GM21447 (cell line): Measurements from ENCODE around the gene SHISAL1.

Source experiments
- ATAC-seq: cut with Tn5 transposase; IDR thresholded peaks from one replicate; pipeline ENCODE4 v1.9.1; 2021; ENCODE audit not compliant: unreplicated experiment

Gene SHISAL1

DNA sequence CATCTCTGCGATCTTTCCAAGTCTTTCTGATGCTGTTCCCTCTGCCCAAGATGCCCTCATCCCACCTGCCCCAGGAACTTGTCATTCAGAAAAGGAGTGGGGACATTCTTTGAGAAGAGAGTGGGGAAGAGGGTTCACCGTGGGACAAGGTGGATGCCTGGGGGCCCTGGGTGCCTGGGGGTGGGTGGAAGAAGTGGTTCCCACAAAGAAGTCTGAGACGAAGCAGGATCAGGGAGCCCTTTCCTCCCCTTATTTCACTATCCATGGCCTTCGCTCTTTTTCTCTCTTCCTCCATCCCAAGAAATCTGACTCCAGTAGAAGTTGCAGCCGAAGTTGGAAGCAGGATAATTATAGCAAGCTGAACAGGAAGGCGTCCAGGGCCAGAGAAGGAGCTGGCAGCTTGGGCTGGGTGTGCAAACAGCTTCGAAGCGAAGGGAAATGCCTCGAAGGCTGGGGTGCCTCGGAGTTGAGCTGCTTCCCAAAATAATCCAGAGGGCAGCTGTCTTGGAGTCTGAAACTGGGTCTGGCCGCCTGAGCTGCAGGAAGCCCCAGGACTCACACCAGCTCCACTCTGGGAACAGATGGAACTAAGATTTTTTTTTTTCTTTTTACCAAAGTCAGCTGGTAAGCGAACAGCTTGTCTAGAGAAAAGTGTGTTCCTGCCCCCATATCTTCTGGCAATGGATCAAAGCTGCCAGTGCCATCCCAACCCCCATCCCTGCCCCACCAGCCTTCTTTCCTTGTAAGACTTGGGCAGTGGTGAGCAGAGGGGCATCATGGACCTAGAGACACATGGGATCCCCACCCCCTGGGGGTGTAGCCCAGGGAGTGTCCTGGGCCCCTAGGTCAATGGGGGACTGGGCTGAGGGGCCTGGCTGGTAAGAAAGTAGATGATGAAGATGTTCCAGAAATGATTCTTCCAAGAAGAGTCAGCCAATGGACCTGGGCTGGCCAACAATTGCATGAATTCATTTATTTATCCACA lies 100.5 kb downstream of the SHISAL1 start:
- ATAC-seq = no peak

DNA sequence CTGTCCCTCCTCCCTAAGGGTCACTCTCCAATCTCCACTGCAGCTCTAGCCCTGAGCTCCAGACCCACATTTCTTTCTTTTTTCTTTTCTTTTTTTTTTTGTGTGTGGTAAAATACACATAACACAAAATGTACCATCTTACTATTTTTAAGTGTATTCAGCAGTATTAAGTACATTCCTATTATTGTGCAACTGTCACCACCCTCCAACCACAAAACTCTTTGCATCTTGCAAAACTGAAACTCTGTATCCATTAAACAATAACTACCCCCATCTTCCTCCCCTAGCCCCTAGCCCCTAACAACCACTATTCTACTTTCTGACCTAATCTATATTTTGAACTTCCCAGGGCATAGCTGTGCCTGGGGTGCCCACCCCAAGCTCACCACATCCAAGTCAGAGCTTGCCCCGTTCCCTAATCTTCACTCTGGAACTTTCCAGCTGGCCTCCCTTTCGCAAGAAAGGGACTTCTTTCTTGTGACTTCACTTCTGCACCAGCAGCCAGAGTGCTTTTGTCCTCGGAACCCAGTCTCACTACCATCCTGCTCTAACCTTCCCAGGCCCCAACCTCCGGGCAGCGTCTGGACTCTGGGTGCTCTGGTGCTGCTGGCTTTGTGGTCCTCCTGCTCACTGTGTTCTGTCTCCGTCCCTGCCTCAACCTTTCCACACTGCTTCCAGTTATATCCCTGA lies 101.3 kb downstream of the SHISAL1 start:
- ATAC-seq = no peak

DNA sequence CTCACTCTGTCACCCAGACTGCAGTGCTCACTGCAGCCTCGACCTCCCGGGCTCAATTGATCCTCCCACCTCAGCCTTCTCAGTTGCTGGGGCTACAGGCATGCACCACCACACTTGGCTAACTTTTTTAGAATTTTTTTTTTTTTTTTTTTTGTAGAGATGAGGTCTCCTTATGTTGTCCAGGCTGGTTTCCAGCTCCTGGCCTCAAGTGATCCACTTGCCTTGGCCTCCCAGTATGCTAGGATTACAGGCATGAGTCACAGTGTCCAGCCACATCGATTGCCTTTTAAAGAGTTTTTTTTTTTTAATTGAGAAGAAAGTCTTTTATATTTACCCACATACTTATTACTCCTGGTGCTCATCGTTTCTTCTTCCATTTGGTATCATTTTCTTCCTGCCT lies 102.0 kb downstream of the SHISAL1 start:
- ATAC-seq = no peak

DNA sequence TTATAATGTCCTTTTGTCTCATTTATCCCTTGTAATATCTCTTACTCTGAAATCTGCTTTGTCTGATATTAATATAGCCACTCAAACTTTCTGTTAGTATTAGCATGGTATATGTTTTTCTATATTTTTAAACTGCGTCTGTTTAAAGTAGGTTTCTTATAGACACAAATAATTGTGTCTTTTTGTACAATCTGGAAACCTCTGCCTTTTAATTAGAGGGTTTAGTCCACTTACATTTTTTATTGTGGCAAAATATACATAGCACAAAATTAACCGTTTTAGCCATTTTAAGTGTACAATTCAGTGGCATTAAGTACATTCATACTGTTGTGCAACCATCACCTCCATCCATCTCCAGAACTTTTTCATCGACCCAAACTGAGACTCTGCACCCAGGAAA lies 103.4 kb downstream of the SHISAL1 start:
- ATAC-seq = no peak

DNA sequence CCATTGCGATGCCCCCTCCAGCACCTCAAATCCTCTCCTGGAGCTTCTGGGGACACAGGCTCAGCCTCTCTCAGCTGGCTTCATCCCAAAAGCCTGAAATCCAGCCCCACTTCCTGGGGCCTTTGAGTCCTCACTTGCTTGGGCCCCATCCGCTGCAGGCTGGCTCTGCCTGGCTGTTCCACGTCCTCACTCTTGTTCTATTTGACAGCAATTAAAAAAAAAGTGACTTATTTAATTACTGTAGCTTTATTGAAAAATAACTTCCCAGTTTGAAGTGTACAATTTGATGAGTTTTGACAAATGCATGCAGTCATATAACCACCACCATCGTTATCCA lies 104.8 kb downstream of the SHISAL1 start:
- no peak for ATAC-seq

DNA sequence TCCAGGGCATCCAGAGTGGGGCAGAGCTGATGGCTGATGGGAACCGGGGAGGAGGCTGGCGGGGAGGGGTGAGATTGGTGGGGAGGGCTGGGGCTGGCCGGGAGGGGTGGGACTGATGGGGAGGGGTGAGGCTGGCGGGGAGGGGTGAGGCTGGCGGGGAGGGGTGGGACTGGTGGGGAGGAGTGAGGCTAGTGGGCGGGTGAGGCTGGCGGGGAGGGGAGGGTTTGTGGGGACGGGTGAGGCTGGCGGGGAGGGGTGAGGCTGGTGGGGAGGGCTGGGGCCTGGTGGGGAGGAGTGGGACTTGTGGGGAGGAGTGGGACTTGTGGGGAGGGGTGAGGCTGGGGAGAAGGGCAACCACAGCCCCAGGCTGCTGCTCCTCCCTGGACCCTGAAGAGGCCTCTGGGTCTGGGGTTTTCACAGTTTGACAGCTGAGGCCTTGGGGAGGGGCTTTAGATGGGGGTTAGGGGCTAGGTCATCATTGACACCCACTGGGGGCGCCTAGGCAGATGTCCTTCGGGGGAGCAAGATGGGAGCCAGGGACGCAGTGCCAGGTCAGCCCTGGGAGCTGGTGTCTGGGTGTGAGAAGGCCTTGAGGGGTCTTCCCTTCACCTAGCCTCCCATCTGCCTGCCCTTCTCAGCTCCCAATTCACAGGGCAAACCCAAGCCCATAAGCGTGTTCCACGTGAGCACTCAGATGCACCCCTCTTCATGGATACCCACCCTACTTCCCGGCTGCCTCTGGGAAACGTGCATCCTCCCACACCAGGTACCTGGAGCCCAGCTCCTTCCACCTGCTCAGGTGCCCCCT lies 105.4 kb downstream of the SHISAL1 start:
- ATAC-seq = no peak

DNA sequence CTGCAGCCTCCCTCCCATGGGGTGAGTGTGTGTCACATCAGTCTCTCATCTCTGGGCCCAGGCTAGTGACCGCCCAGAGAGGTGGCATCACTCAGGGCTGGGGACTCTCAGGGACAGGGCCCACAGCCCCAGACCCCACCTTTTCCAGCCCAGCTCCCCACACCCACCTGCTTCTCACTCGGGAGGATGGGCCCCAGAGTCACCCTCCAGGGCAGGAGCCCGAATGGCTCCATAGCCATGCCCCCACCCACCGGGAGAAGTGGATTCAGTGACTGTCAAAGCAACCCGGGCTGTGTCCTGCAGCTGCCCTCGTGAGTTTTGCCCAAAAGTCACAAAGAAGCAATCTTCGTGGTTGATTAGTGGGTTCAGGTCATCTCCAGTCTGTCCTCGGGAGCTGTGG lies 106.1 kb downstream of the SHISAL1 start:
- no peak for ATAC-seq

DNA sequence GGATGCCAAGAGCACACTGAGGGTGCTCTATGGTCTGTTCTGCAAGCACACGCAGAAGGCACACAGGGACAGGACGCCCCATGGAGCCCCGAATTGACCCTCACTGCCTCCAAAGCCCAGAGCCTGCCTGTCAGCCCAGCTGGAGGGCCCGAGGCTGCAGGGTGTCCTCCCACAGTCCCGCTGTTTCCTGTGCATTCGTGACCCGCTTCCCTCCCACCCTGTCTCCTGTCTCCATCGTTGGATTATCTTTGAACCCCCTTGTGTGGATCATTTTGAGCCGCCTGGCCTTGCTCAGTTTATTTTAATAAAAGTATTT lies 106.5 kb downstream of the SHISAL1 start:
- ATAC-seq = no peak

DNA sequence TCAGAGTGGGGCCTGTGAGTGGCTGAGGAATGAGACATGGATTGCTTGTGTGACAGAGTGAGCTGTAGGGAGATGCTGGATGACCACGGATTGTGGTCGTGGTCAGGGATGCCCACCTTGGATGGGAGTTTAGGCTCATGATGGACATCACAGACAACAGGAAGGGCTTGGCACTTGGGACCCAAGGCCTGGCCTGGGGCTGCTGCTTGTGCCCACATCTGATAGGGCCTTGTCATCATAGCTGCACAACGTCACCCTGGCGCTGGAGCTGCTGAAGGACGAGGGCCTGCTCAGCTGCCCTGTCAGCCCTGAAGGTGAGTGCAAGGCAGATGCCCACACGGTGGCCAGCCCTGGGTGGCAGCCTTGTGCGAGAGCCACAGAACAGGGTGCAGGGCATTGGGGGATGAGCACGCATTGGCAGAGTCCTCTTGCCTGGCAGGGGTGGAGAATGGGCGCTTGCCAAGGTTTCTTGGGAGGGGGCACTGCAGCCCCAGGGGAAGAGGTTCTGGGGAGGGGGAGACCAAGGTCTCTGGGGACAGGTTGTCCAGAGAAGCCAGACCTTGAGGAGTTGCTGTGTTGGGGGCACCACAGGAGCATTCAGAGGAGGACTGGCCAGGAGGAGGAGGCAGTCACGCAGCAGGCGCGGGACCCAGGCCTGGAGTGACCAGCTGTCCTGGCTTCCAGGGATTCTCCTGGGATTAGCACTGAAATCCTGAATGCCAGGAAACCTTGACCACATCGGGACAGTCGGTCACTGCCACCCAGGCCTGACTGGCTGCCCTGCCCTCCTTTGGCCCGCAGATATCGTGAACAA lies 107.0 kb downstream of the SHISAL1 start:
- no peak for ATAC-seq

DNA sequence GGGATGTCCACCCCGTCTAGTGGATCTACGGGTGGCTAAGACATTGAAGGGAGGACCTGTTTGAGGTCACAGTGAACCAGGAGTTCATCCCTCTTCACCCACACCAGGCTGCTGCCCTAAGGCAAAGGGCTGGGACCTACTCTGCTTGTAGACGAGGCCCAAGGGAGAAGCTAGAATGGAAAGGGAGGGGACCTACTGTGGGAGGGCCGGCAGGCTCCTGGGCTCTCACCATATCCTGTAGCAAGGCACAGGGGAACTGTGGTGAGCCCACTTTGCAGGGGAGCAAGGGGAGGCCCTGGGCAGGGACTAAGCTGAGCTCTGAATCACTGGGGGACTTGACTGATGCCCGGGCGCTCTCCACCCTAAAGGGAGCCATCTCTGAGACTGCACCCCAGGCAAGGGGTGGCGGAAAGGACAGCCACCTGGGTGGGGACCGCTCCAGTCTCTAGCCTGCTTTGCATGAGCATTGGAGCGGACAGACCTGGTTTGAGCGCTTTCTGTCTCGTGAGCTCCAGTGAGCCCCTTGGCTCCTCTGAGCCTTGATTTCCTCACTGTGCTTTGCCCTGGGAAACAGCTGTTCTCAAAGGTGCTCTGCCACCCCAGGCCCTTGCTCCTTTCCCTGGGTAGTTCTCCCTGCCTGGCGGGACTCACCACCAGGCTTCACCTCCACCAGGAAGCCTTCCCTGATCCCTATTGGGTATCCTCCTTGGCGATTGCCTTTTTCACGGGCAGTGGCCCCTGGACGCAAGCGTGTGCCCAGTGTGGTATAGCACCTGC lies 107.8 kb downstream of the SHISAL1 start:
- ATAC-seq = no peak

DNA sequence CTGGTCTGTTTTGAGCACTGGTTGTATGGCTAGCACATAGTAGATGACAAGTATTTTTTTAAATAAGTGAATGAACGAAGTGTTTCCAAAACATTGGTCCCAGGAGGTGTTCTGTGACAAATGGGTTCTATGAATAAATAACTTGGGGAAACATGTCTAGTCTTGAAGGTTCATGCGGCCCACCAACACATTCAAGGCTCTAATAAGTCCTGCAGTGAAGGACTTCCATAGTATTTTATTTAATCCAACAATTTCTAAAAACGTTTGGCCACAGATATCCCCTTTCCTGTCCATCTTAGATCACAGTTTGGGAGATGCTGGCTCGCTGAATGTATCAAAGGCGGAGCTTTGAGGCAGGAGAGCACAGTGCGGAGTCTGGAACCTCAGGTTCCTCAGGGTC lies 109.5 kb downstream of the SHISAL1 start:
- no peak for ATAC-seq

DNA sequence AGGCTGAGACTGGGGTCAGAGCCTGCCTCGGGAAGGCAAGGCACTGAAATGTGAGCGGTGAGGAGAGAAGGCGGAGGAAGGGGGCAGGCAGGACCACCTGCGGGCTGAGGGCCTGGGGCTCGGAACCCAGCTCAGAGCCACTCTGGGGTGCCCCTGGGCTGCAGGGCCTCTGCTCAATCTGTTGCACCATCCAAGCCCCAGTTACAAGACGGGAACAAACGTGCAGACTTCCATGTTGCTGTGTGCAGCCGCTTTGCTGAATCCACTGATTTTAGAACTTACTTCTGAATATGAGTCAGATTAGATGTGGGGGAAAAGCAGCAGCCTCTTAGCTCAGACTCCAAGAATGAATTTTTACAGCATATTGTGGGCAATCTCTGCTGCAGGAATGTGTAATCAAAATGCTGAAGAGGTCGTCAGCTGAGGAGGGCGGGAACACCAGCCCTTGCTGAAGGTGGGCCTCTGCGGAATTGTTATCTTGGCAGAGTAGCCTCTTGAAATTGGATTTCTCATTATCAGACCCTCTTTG lies 110.4 kb downstream of the SHISAL1 start:
- ATAC-seq = no peak

DNA sequence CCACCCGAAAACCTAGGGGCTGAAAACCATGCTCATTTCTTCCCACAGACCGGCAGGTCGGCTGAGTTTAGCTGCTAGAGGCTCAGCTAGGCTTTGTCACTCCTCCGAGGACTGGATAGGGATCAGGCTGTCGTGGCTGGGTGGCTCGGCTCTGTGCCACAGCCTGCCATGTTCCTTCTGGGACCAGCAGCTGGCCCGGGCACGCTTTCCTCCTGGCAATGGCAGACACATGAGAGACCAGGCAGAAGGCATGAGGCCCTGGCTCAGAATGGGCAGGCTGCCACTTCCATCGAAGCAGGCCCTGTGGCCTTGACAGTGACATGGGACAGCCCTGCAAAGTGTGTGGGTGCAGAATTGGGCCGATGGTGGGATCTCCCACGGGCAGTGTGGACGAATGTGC lies 111.1 kb downstream of the SHISAL1 start:
- no peak for ATAC-seq

DNA sequence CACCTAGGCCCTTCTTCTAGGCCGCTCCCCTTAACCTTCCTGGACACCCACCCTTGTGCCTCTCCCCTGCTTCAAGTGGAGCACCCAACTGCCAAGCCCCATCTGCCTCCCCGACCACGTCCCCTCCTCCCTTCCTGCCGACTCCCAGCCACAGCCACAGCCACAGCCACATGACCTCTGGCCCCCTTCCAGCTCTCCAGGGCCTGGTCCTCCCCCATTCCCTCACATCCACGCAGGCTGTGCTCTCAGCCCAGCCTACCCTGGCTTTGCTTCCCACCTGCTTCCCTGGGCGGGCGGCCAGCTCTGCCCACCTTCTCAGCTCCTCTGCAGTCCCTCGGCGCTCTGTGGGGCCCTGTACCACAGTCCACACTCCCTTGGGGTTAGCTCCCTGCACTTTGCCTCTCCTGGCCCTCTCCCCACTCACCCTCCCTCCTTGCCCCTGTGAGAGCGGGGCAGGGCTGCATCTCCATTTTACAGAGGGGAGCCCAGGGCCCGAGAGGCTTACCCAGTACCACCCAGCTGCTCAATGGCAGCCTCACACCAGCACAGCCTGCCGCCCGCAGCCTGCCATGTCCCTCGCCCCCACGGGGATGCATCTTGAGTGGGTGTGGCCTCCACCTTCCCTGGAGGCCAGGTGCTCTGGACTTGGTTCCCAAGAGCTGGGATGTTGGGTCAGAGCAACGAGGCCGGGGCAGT lies 111.7 kb downstream of the SHISAL1 start:
- no peak for ATAC-seq

DNA sequence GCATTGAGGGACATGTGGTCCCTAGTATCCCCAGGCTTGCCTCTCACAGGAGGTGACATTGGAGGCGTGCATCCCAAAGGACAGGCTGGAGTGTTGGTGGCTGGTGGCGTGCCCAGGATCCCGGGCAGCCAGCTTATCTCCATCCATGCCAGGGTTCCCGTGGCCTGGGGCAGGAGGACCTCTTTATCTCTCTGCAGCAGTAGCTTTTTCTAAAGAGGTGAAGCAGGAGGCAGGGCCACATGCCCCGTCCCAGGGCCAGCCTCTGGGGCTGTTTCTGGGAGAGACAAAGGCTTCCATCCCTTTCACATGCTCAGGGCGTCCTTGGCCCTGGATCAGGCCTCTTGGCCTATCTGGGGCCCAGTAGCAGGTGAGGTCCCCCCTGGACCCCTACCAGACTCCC lies 112.3 kb downstream of the SHISAL1 start:
- no peak for ATAC-seq

DNA sequence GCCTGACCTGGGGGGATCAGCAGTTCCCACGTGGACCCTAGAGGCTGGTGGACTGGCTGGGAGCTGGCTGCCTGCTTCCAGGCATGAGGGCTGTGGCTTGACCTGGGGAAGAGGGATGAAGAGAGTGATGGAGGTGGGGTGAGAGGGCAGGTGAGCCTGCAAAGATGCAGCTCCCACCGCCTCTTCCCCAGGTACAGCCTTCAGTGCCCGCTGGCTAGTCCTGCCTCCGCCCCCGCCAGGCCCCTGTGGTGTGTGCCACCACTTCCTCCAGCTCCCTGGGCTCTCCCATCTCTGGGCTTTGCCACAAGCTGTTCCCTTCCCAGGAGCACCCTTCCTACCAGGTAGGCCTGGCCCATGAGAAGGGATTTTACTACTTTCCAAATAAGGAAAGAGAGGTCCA lies 112.9 kb downstream of the SHISAL1 start:
- no peak for ATAC-seq

DNA sequence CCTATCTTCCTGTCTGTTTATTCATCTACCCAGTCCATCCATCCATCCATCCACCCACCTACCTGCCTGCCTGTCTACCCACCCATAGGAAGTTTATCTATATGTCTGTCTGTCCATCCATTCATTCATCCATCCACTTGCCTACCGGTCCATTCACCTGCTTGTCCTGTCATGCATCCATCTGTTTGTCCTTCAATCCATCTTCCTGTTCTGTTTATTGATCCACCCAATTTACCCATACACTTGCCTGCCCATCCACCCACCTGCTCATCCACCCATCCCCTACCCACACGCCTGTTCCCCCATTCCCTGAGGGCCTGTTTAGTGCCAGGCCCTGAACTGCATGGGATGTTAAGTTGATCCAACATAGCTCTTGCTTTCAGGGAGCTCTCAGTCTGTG lies 113.6 kb downstream of the SHISAL1 start:
- ATAC-seq = no peak

DNA sequence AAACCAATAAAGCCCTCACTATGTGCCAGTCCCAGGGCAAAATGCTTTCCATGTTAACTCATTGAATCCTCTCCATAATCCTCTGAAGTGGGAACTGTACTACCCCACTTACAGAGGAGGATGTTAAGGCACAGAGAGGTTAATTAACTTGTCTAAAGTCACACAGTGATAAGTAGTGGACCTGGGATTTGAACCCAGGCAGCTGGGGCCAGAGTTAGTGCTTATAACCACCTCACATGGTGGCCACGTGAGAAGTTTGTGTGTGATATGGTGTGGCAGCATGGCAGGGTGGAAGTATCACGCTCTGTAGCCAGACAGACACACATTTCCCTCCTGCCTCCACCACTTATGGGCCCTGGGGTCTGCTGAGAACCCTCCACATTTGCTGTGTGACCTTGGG lies 115.5 kb downstream of the SHISAL1 start:
- no peak for ATAC-seq

DNA sequence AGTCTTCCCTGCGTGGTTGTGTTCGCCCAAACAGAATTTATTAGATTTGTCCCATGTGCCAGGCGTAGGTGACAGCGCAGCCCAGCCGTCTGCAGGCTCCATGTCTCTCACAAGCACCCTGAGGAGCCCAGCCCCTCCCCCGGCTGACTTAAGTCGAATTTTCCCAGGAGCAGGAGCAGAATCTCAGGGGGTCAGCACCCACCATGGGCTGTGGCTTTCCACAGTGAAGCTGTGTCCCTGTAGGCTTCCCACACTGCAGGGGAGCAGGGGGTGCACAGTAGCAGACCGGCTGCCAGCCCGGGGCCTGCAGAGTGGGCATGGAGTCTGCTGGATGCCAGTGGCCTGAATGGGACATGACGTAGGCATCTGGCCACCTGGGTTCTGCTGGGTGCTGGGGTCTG lies 116.0 kb downstream of the SHISAL1 start:
- ATAC-seq = no peak
